Esophagus squamous epithelium (tissue), 4 donors: ENCODE data around the gene FBH1.

Source experiments
- POLR2A ChIP-seq, 4 donors: fragments of 450-650 bp; IDR thresholded peaks; one replicate each; pipeline ENCODE4 v1.6.1; 2017; ENCODE audit warnings: antibody characterized with exemption in 4 of 4, mild to moderate bottlenecking in 4 of 4, moderate library complexity in 3 of 4
- TF ChIP-seq, protein P1 (sequence below), 6 experiments: fragments of 450-650 bp in 4 of 6; fragments of 200-600 bp in 2 of 6; sonication (generic) in 2 of 6; IDR thresholded peaks; one replicate each; pipeline ENCODE4 v1.5.1; 2016 to 2019; ENCODE audit warnings: antibody characterized with exemption in 6 of 6, mild to moderate bottlenecking in 4 of 6, moderate library complexity in 4 of 6

DNA sequence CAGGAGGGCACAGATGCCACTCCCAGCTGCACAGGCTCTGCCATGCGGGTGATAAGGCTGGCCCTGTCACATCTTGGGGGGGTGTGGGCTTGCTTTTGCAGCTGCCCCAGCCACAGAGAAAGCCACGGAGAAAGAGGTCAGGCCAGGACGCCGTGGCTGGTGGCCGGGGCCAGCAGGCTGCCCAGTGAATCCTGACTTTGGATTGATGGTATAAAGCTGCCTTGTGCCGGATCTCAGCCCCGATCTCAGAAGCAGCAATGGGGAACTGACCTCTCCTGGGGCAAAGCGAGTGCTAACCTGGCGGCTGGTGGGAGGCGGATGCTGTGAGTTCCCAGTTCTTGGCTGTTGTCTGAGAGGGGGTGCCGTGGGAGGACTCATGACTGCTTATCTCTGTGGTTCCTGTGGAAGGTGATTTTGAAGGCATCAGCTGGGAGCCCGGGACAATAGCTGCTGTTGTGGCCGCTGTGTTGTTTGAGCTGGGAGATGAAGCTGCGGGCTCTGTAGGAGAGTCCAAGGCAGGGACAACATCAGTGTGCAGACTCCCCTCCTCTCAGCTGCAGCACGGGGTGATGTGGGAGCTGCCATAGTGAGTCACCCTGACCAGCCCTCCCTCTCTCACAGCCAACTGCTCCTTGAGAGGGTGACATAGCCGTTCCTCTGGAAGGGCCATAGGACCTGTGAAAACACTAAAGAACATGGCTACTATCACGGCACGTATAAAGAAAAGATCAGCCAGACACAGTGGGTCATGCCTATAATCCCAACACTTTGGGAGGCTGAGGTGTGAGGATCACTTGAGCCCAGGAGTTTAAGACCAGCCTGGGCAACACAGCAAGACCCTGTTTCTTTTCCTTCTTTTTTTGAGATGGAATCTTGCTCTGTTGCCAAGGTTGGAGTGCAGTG, 70.3 kb downstream of the FBH1 start:
- TF ChIP-seq POLR2A (IDR thresholded peaks at IDR 0.05): no peak
- TF ChIP-seq, protein P1, sequence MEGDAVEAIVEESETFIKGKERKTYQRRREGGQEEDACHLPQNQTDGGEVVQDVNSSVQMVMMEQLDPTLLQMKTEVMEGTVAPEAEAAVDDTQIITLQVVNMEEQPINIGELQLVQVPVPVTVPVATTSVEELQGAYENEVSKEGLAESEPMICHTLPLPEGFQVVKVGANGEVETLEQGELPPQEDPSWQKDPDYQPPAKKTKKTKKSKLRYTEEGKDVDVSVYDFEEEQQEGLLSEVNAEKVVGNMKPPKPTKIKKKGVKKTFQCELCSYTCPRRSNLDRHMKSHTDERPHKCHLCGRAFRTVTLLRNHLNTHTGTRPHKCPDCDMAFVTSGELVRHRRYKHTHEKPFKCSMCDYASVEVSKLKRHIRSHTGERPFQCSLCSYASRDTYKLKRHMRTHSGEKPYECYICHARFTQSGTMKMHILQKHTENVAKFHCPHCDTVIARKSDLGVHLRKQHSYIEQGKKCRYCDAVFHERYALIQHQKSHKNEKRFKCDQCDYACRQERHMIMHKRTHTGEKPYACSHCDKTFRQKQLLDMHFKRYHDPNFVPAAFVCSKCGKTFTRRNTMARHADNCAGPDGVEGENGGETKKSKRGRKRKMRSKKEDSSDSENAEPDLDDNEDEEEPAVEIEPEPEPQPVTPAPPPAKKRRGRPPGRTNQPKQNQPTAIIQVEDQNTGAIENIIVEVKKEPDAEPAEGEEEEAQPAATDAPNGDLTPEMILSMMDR (IDR thresholded peaks at IDR 0.05): no peak
